ENCODE data around the gene USP53. TPM values are rescaled to one million over a fixed set of nuclear protein-coding genes. Genes with fewer than 3 reads are reported as not detected.
A peak's percentile ranks its signal among the peaks of the same experiment; 100 is the strongest.
"Not testable (repeated sequence)": the region's sequence is repeated elsewhere in the genome, so short reads cannot be mapped to it uniquely, and the experiment has no call there.

Gene USP53
- polyA plus RNA-seq, 4 donors = 4.9 to 25.5 (median 11.4) TPM

- DNase-seq (no peak), FAIRE-seq (no peak)
- 71 to 76% (median 72%) methylated on average over 2 of the region's 2 CpGs for WGBS, 3 donors
- Histone ChIP-seq H3K27ac (ENCODE audit: low read depth in 1 of 3, low read length in 2 of 3) (no peak overlapping the region), H3K4me1 (ENCODE audit: control insufficient read depth in 3 of 3, insufficient read depth in 2 of 3, low read depth in 1 of 3, low read length in 2 of 3) (peaks cover 0 to 6% (median 3%) of the 10 kb centered on the region in 3 donors), H3K9me3 (ENCODE audit: control insufficient read depth in 2 of 2, insufficient read depth in 1 of 2, low read depth in 1 of 2, low read length in 1 of 2) (no peaks in the 10 kb centered on the region), H3K4me3 (ENCODE audit: low read depth in 1 of 3, low read length in 3 of 3) (peak overlapping the region in 2 of 3 donors; percentile 22 to 39), H3K36me3 (ENCODE audit: control insufficient read depth in 3 of 3, insufficient read depth in 2 of 3, low read depth in 1 of 3, low read length in 3 of 3) (peaks cover 0 to 2% (median 0%) of the 10 kb centered on the region in 3 donors), H3K27me3 (ENCODE audit: control insufficient read depth in 3 of 3, insufficient read depth in 3 of 3, low read length in 3 of 3) (no peaks in the 10 kb centered on the region)
Measured at GRCh38 chr4:119317990-119318389, 105.5 kb downstream of the USP53 start.

GRCh38 chr4:119321921-119322687, 109.6 kb downstream of the USP53 start, which contains the start of gene FABP2:
FABP2 (minus strand) TSS chr4:119322138; CDS start chr4:119322102, 36 bp downstream.
- H3K36me3 ChIP-seq (ENCODE audit: control insufficient read depth in 3 of 3, insufficient read depth in 2 of 3, low read depth in 1 of 3, low read length in 3 of 3) = peaks cover 0 to 2% (median 0%) of the 10 kb centered on the region in 3 donors
- peak; percentile 70 for FAIRE-seq
- H3K27me3 ChIP-seq (ENCODE audit: control insufficient read depth in 3 of 3, insufficient read depth in 3 of 3, low read length in 3 of 3) = no peaks in the 10 kb centered on the region
- peak within 1 kb of the TSS in 2 of 3 donors; percentile 49 to 54 for H3K4me3 ChIP-seq (ENCODE audit: low read depth in 1 of 3, low read length in 3 of 3)
- peaks cover 0 to 11% (median 3%) of the 10 kb centered on the region in 3 donors for H3K4me1 ChIP-seq (ENCODE audit: control insufficient read depth in 3 of 3, insufficient read depth in 2 of 3, low read depth in 1 of 3, low read length in 2 of 3)
- DNase-seq = peak; percentile 79 to 86
- no peaks in the 10 kb centered on the region for H3K9me3 ChIP-seq (ENCODE audit: control insufficient read depth in 2 of 2, insufficient read depth in 1 of 2, low read depth in 1 of 2, low read length in 1 of 2)
- peak within 1 kb of the TSS; percentile 67 to 87 (median 83) for H3K27ac ChIP-seq (ENCODE audit: low read depth in 1 of 3, low read length in 2 of 3)
- WGBS, 3 donors = 10 to 62% (median 38%) methylated on average over 6 of the region's 6 CpGs

GRCh38 chr4:119328695-119329094, 116.2 kb downstream of the USP53 start:
- H3K27ac ChIP-seq (ENCODE audit: low read depth in 1 of 3, low read length in 2 of 3) = peak overlapping the region in 1 of 3 donors; percentile 23
- peak; percentile 45 to 69 for DNase-seq
- no peaks in the 10 kb centered on the region for H3K36me3 ChIP-seq (ENCODE audit: control insufficient read depth in 3 of 3, insufficient read depth in 2 of 3, low read depth in 1 of 3, low read length in 3 of 3)
- no peaks in the 10 kb centered on the region for H3K9me3 ChIP-seq (ENCODE audit: control insufficient read depth in 2 of 2, insufficient read depth in 1 of 2, low read depth in 1 of 2, low read length in 1 of 2)
- H3K4me1 ChIP-seq (ENCODE audit: control insufficient read depth in 3 of 3, insufficient read depth in 2 of 3, low read depth in 1 of 3, low read length in 2 of 3) = peaks cover 0 to 11% (median 3%) of the 10 kb centered on the region in 3 donors
- no peak overlapping the region for H3K4me3 ChIP-seq (ENCODE audit: low read depth in 1 of 3, low read length in 3 of 3)
- no peak for FAIRE-seq
- H3K27me3 ChIP-seq (ENCODE audit: control insufficient read depth in 3 of 3, insufficient read depth in 3 of 3, low read length in 3 of 3) = no peaks in the 10 kb centered on the region
- WGBS, 3 donors = 20 to 65% (median 39%) methylated on average over 2 of the region's 2 CpGs

GRCh38 chr4:119329835-119330620, 117.5 kb downstream of the USP53 start:
- H3K4me3 ChIP-seq (ENCODE audit: low read depth in 1 of 3, low read length in 3 of 3) = no peak overlapping the region
- WGBS, 3 donors = 44 to 53% (median 47%) methylated on average over 2 of the region's 2 CpGs
- FAIRE-seq = no peak
- peak; percentile 38 to 74 for DNase-seq
- H3K27me3 ChIP-seq (ENCODE audit: control insufficient read depth in 3 of 3, insufficient read depth in 3 of 3, low read length in 3 of 3) = no peaks in the 10 kb centered on the region
- no peaks in the 10 kb centered on the region for H3K36me3 ChIP-seq (ENCODE audit: control insufficient read depth in 3 of 3, insufficient read depth in 2 of 3, low read depth in 1 of 3, low read length in 3 of 3)
- H3K27ac ChIP-seq (ENCODE audit: low read depth in 1 of 3, low read length in 2 of 3) = peak overlapping the region in 2 of 3 donors; percentile 26 to 33
- peaks cover 0 to 9% (median 3%) of the 10 kb centered on the region in 3 donors for H3K4me1 ChIP-seq (ENCODE audit: control insufficient read depth in 3 of 3, insufficient read depth in 2 of 3, low read depth in 1 of 3, low read length in 2 of 3)
- no peaks in the 10 kb centered on the region for H3K9me3 ChIP-seq (ENCODE audit: control insufficient read depth in 2 of 2, insufficient read depth in 1 of 2, low read depth in 1 of 2, low read length in 1 of 2)

- peak in 1 of 2 donors; percentile 6 for DNase-seq
- H3K4me1 ChIP-seq (ENCODE audit: control insufficient read depth in 3 of 3, insufficient read depth in 2 of 3, low read depth in 1 of 3, low read length in 2 of 3); H3K9me3 ChIP-seq (ENCODE audit: control insufficient read depth in 2 of 2, insufficient read depth in 1 of 2, low read depth in 1 of 2, low read length in 1 of 2); H3K27me3 ChIP-seq (ENCODE audit: control insufficient read depth in 3 of 3, insufficient read depth in 3 of 3, low read length in 3 of 3); H3K36me3 ChIP-seq (ENCODE audit: control insufficient read depth in 3 of 3, insufficient read depth in 2 of 3, low read depth in 1 of 3, low read length in 3 of 3); FAIRE-seq; H3K4me3 ChIP-seq (ENCODE audit: low read depth in 1 of 3, low read length in 3 of 3): not testable (repeated sequence)
- H3K27ac ChIP-seq (ENCODE audit: low read depth in 1 of 3, low read length in 2 of 3) = peak overlapping the region in 1 of 3 donors; percentile 36
- 75 to 83% (median 76%) methylated on average over 3 of the region's 4 CpGs for WGBS, 3 donors
Measured at GRCh38 chr4:119336332-119336979, 123.9 kb downstream of the USP53 start.

GRCh38 chr4:119337010-119337409, 124.5 kb downstream of the USP53 start:
- Histone ChIP-seq H3K9me3 (ENCODE audit: control insufficient read depth in 2 of 2, insufficient read depth in 1 of 2, low read depth in 1 of 2, low read length in 1 of 2) (no peaks in the 10 kb centered on the region), H3K27me3 (ENCODE audit: control insufficient read depth in 3 of 3, insufficient read depth in 3 of 3, low read length in 3 of 3) (no peaks in the 10 kb centered on the region), H3K27ac (ENCODE audit: low read depth in 1 of 3, low read length in 2 of 3) (no peak overlapping the region), H3K4me1 (ENCODE audit: control insufficient read depth in 3 of 3, insufficient read depth in 2 of 3, low read depth in 1 of 3, low read length in 2 of 3) (no peaks in the 10 kb centered on the region), H3K4me3 (ENCODE audit: low read depth in 1 of 3, low read length in 3 of 3) (no peak overlapping the region), H3K36me3 (ENCODE audit: control insufficient read depth in 3 of 3, insufficient read depth in 2 of 3, low read depth in 1 of 3, low read length in 3 of 3) (no peaks in the 10 kb centered on the region)
- DNase-seq (peak in 1 of 2 donors; percentile 12), FAIRE-seq (no peak)
- WGBS, 3 donors = 32 to 60% (median 36%) methylated on average over 1 of the region's 1 CpG

GRCh38 chr4:119339895-119340294, 127.4 kb downstream of the USP53 start:
- DNase-seq; H3K4me3 ChIP-seq (ENCODE audit: low read depth in 1 of 3, low read length in 3 of 3); H3K9me3 ChIP-seq (ENCODE audit: control insufficient read depth in 2 of 2, insufficient read depth in 1 of 2, low read depth in 1 of 2, low read length in 1 of 2); H3K27me3 ChIP-seq (ENCODE audit: control insufficient read depth in 3 of 3, insufficient read depth in 3 of 3, low read length in 3 of 3); H3K4me1 ChIP-seq (ENCODE audit: control insufficient read depth in 3 of 3, insufficient read depth in 2 of 3, low read depth in 1 of 3, low read length in 2 of 3); H3K36me3 ChIP-seq (ENCODE audit: control insufficient read depth in 3 of 3, insufficient read depth in 2 of 3, low read depth in 1 of 3, low read length in 3 of 3); H3K27ac ChIP-seq (ENCODE audit: low read depth in 1 of 3, low read length in 2 of 3): not testable (repeated sequence)
- peak; percentile 53 for FAIRE-seq

- DNase-seq; FAIRE-seq; H3K27ac ChIP-seq (ENCODE audit: low read depth in 1 of 3, low read length in 2 of 3); H3K36me3 ChIP-seq (ENCODE audit: control insufficient read depth in 3 of 3, insufficient read depth in 2 of 3, low read depth in 1 of 3, low read length in 3 of 3); H3K27me3 ChIP-seq (ENCODE audit: control insufficient read depth in 3 of 3, insufficient read depth in 3 of 3, low read length in 3 of 3); H3K4me3 ChIP-seq (ENCODE audit: low read depth in 1 of 3, low read length in 3 of 3); H3K9me3 ChIP-seq (ENCODE audit: control insufficient read depth in 2 of 2, insufficient read depth in 1 of 2, low read depth in 1 of 2, low read length in 1 of 2); H3K4me1 ChIP-seq (ENCODE audit: control insufficient read depth in 3 of 3, insufficient read depth in 2 of 3, low read depth in 1 of 3, low read length in 2 of 3): not testable (repeated sequence)
- WGBS, 3 donors = no CpG with 5 or more reads among the region's 2 CpGs
Measured at GRCh38 chr4:119343293-119343692, 130.8 kb downstream of the USP53 start.
